Measurements from ENCODE around the gene CCL5. TPM values are rescaled to one million over a fixed set of nuclear protein-coding genes. Genes with fewer than 3 reads are reported as not detected.

Gene CCL5
- polyA plus RNA-seq, 1 donor from 2014 or later = not detected

DNA sequence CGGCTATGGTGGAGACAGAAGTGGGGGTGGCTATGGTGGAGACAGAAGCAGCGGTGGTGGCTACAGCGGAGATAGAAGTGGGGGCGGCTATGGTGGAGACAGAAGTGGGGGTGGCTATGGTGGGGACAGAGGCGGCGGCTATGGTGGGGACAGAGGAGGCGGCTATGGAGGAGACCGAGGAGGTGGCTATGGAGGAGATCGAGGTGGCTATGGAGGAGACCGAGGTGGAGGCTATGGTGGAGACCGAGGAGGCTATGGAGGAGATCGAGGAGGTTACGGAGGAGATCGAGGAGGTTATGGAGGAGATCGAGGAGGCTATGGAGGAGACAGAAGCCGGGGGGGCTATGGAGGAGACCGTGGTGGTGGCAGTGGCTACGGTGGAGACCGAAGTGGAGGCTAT is 35.6 kb downstream of the CCL5 start:
- no peak overlapping the region for H2AFZ ChIP-seq (ENCODE audit: low read depth, low read length)
- no peaks in the 10 kb centered on the region for H4K20me1 ChIP-seq (ENCODE audit: insufficient read depth)
- H3K9me2 ChIP-seq (ENCODE audit: insufficient read depth, low read length) = no peaks in the 10 kb centered on the region
- no peak overlapping the region for H3K9ac ChIP-seq (ENCODE audit: low read length)
- no peaks in the 10 kb centered on the region for H3K9me3 ChIP-seq (ENCODE audit: low read length)
- no peaks in the 10 kb centered on the region for H3F3A ChIP-seq (ENCODE audit: insufficient read depth, low read length, poor library complexity, severe bottlenecking)
- H3K4me3 ChIP-seq (ENCODE audit: low read length) = no peak overlapping the region
- no peaks in the 10 kb centered on the region for H3K36me3 ChIP-seq (ENCODE audit: insufficient read depth, low read length)
- no peaks in the 10 kb centered on the region for H3K79me2 ChIP-seq (replicated peaks; ENCODE audit: insufficient read depth, low read length)
- H3K4me2 ChIP-seq (ENCODE audit: low read length) = no peak overlapping the region
- TF ChIP-seq MXI1 (conservative IDR thresholded peaks at IDR 0.05; ENCODE audit: poor library complexity, severe bottlenecking) (no peak), SMC3 (conservative IDR thresholded peaks at IDR 0.05; ENCODE audit: poor library complexity) (no peak), TAF1 (IDR thresholded peaks at IDR 0.05; ENCODE audit: low read depth) (no peak), EZH2 (IDR thresholded peaks at IDR 0.05; ENCODE audit: borderline replicate concordance, insufficient read depth, low read length, poor library complexity, severe bottlenecking) (no peak), POLR2AphosphoS5 (IDR thresholded peaks at IDR 0.05) (no peak), EP300 (conservative IDR thresholded peaks at IDR 0.05; ENCODE audit: poor library complexity, severe bottlenecking) (no peak), RAD21 (conservative IDR thresholded peaks at IDR 0.05) (no peak)
- TF ChIP-seq, protein P1, sequence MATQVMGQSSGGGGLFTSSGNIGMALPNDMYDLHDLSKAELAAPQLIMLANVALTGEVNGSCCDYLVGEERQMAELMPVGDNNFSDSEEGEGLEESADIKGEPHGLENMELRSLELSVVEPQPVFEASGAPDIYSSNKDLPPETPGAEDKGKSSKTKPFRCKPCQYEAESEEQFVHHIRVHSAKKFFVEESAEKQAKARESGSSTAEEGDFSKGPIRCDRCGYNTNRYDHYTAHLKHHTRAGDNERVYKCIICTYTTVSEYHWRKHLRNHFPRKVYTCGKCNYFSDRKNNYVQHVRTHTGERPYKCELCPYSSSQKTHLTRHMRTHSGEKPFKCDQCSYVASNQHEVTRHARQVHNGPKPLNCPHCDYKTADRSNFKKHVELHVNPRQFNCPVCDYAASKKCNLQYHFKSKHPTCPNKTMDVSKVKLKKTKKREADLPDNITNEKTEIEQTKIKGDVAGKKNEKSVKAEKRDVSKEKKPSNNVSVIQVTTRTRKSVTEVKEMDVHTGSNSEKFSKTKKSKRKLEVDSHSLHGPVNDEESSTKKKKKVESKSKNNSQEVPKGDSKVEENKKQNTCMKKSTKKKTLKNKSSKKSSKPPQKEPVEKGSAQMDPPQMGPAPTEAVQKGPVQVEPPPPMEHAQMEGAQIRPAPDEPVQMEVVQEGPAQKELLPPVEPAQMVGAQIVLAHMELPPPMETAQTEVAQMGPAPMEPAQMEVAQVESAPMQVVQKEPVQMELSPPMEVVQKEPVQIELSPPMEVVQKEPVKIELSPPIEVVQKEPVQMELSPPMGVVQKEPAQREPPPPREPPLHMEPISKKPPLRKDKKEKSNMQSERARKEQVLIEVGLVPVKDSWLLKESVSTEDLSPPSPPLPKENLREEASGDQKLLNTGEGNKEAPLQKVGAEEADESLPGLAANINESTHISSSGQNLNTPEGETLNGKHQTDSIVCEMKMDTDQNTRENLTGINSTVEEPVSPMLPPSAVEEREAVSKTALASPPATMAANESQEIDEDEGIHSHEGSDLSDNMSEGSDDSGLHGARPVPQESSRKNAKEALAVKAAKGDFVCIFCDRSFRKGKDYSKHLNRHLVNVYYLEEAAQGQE (IDR thresholded peaks at IDR 0.05; ENCODE audit: borderline replicate concordance) = no peak
- TF ChIP-seq, protein P2, sequence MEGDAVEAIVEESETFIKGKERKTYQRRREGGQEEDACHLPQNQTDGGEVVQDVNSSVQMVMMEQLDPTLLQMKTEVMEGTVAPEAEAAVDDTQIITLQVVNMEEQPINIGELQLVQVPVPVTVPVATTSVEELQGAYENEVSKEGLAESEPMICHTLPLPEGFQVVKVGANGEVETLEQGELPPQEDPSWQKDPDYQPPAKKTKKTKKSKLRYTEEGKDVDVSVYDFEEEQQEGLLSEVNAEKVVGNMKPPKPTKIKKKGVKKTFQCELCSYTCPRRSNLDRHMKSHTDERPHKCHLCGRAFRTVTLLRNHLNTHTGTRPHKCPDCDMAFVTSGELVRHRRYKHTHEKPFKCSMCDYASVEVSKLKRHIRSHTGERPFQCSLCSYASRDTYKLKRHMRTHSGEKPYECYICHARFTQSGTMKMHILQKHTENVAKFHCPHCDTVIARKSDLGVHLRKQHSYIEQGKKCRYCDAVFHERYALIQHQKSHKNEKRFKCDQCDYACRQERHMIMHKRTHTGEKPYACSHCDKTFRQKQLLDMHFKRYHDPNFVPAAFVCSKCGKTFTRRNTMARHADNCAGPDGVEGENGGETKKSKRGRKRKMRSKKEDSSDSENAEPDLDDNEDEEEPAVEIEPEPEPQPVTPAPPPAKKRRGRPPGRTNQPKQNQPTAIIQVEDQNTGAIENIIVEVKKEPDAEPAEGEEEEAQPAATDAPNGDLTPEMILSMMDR (IDR thresholded peaks at IDR 0.05; ENCODE audit: poor library complexity, severe bottlenecking) = no peak
- no peak overlapping the region for H3K27ac ChIP-seq (ENCODE audit: low read length)
- H3K27me3 ChIP-seq (ENCODE audit: insufficient read depth, low read depth, low read length) = no peaks in the 10 kb centered on the region

DNA sequence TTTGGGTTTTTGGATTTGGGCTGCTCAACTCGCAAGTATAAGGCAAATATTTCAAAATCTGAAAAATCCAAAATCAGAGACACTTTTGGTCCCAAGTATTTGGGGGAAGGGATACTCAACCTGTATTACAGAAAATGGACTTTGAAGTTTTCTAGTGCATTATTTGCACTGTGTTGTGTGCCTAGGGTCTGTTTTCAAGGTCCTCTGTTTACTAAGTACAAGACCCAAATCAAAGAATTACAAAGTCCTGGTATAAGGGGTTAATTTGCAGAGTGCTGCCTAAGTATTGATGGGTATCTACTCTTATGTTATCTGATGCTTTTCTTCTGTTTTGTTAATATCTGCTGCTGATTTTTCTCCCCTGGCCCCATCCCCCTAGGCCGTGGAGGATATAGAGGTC is 36.5 kb downstream of the CCL5 start:
- TF ChIP-seq POLR2AphosphoS5 (IDR thresholded peaks at IDR 0.05) (no peak), EZH2 (IDR thresholded peaks at IDR 0.05; ENCODE audit: borderline replicate concordance, insufficient read depth, low read length, poor library complexity, severe bottlenecking) (no peak), SMC3 (conservative IDR thresholded peaks at IDR 0.05; ENCODE audit: poor library complexity) (no peak), TAF1 (IDR thresholded peaks at IDR 0.05; ENCODE audit: low read depth) (no peak), MXI1 (conservative IDR thresholded peaks at IDR 0.05; ENCODE audit: poor library complexity, severe bottlenecking) (no peak), EP300 (conservative IDR thresholded peaks at IDR 0.05; ENCODE audit: poor library complexity, severe bottlenecking) (no peak), RAD21 (conservative IDR thresholded peaks at IDR 0.05) (no peak)
- TF ChIP-seq, protein P2 (IDR thresholded peaks at IDR 0.05; ENCODE audit: poor library complexity, severe bottlenecking) = no peak
- TF ChIP-seq, protein P1 (IDR thresholded peaks at IDR 0.05; ENCODE audit: borderline replicate concordance) = no peak
- Histone ChIP-seq H3K79me2 (replicated peaks; ENCODE audit: insufficient read depth, low read length) (no peaks in the 10 kb centered on the region), H4K20me1 (ENCODE audit: insufficient read depth) (no peaks in the 10 kb centered on the region), H3K9me2 (ENCODE audit: insufficient read depth, low read length) (no peaks in the 10 kb centered on the region), H3K27ac (ENCODE audit: low read length) (no peak overlapping the region), H3K27me3 (ENCODE audit: insufficient read depth, low read depth, low read length) (no peaks in the 10 kb centered on the region), H3K9me3 (ENCODE audit: low read length) (no peaks in the 10 kb centered on the region), H3K9ac (ENCODE audit: low read length) (no peak overlapping the region), H3K4me3 (ENCODE audit: low read length) (no peak overlapping the region), H2AFZ (ENCODE audit: low read depth, low read length) (no peak overlapping the region), H3K4me2 (ENCODE audit: low read length) (no peak overlapping the region), H3K36me3 (ENCODE audit: insufficient read depth, low read length) (no peaks in the 10 kb centered on the region), H3F3A (ENCODE audit: insufficient read depth, low read length, poor library complexity, severe bottlenecking) (no peaks in the 10 kb centered on the region)
